ENCODE measurements around the gene GLI3.

GLI3 gene

GRCh38 chr7:42167631-42168236 lies 69.3 kb downstream of the GLI3 start:
- Histone ChIP-seq H4K20me1 (ENCODE audit: insufficient read depth, low read length) (no peaks in the 10 kb centered on the region), H3K9ac (ENCODE audit: low read length) (no peak overlapping the region), H3K9me3 (ENCODE audit: insufficient read depth, low read length) (no peaks in the 10 kb centered on the region), H3K4me3 (ENCODE audit: low read length) (no peak overlapping the region), H2AFZ (ENCODE audit: low read depth, low read length) (no peak overlapping the region), H3K36me3 (replicated peaks; ENCODE audit: low read depth, low read length) (no peaks in the 10 kb centered on the region), H3K27ac (ENCODE audit: low read length) (no peak overlapping the region), H3K27me3 (ENCODE audit: low read depth, low read length) (no peaks in the 10 kb centered on the region), H3K4me1 (ENCODE audit: low read length) (no peaks in the 10 kb centered on the region), H3K79me2 (ENCODE audit: low read length) (no peaks in the 10 kb centered on the region), H3K4me2 (ENCODE audit: low read length) (no peak overlapping the region)
- no peak for TF ChIP-seq EZH2phosphoT487 (IDR thresholded peaks at IDR 0.05; ENCODE audit: low read depth)
- TF ChIP-seq, protein P1, sequence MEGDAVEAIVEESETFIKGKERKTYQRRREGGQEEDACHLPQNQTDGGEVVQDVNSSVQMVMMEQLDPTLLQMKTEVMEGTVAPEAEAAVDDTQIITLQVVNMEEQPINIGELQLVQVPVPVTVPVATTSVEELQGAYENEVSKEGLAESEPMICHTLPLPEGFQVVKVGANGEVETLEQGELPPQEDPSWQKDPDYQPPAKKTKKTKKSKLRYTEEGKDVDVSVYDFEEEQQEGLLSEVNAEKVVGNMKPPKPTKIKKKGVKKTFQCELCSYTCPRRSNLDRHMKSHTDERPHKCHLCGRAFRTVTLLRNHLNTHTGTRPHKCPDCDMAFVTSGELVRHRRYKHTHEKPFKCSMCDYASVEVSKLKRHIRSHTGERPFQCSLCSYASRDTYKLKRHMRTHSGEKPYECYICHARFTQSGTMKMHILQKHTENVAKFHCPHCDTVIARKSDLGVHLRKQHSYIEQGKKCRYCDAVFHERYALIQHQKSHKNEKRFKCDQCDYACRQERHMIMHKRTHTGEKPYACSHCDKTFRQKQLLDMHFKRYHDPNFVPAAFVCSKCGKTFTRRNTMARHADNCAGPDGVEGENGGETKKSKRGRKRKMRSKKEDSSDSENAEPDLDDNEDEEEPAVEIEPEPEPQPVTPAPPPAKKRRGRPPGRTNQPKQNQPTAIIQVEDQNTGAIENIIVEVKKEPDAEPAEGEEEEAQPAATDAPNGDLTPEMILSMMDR (IDR thresholded peaks at IDR 0.05; ENCODE audit: low read depth, low read length), result no peak

- H3K27me3 ChIP-seq (ENCODE audit: low read depth, low read length), result no peaks in the 10 kb centered on the region
- H3K79me2 ChIP-seq (ENCODE audit: low read length), result no peaks in the 10 kb centered on the region
- H3K4me3 ChIP-seq (ENCODE audit: low read length), result no peak overlapping the region
- no peak overlapping the region for H3K9ac ChIP-seq (ENCODE audit: low read length)
- no peaks in the 10 kb centered on the region for H3K9me3 ChIP-seq (ENCODE audit: insufficient read depth, low read length)
- H3K27ac ChIP-seq (ENCODE audit: low read length), result no peak overlapping the region
- H3K4me1 ChIP-seq (ENCODE audit: low read length), result no peaks in the 10 kb centered on the region
- no peak overlapping the region for H2AFZ ChIP-seq (ENCODE audit: low read depth, low read length)
- TF ChIP-seq EZH2phosphoT487 (IDR thresholded peaks at IDR 0.05; ENCODE audit: low read depth), result no peak
- TF ChIP-seq, protein P1 (IDR thresholded peaks at IDR 0.05; ENCODE audit: low read depth, low read length), result no peak
- H3K36me3 ChIP-seq (replicated peaks; ENCODE audit: low read depth, low read length), result no peaks in the 10 kb centered on the region
- H3K4me2 ChIP-seq (ENCODE audit: low read length), result no peak overlapping the region
- H4K20me1 ChIP-seq (ENCODE audit: insufficient read depth, low read length), result no peaks in the 10 kb centered on the region
These were observed 69.8 kb downstream of the GLI3 start for GRCh38 chr7:42167206-42167605.

DNA sequence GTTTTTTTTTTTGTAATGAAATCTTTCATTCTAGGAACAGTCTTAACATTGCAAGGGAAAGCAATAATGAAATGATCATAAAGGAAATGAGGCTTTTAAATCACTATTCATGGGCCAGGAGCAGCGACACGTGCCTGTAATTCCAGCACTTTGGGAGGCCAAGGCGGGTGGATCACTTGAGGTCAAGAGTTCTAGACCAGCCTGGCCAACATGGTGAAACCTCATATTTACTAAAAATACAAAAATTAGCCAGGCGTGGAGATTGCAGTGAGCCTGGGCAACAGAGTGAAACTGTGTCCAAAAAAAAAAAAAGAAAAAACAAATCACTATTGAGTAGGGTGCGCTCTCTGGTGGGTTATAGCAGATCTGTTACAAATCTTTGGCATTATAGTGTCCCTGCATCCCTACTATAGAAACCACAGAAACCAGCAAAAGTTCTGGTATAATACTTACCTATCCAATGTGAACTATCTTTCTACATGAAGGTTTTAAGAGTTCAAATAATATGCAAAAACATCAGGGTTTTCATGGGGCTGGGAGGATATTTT lies 72.1 kb downstream of the GLI3 start:
- H3K27me3 ChIP-seq (ENCODE audit: low read depth, low read length), result no peaks in the 10 kb centered on the region
- no peak overlapping the region for H3K9ac ChIP-seq (ENCODE audit: low read length)
- TF ChIP-seq EZH2phosphoT487 (IDR thresholded peaks at IDR 0.05; ENCODE audit: low read depth), result no peak
- TF ChIP-seq, protein P1 (IDR thresholded peaks at IDR 0.05; ENCODE audit: low read depth, low read length), result no peak
- no peaks in the 10 kb centered on the region for H3K36me3 ChIP-seq (replicated peaks; ENCODE audit: low read depth, low read length)
- no peaks in the 10 kb centered on the region for H3K4me1 ChIP-seq (ENCODE audit: low read length)
- no peak overlapping the region for H3K4me3 ChIP-seq (ENCODE audit: low read length)
- no peaks in the 10 kb centered on the region for H4K20me1 ChIP-seq (ENCODE audit: insufficient read depth, low read length)
- H3K27ac ChIP-seq (ENCODE audit: low read length), result no peak overlapping the region
- H3K4me2 ChIP-seq (ENCODE audit: low read length), result no peak overlapping the region
- H3K9me3 ChIP-seq (ENCODE audit: insufficient read depth, low read length), result no peaks in the 10 kb centered on the region
- H3K79me2 ChIP-seq (ENCODE audit: low read length), result no peaks in the 10 kb centered on the region
- H2AFZ ChIP-seq (ENCODE audit: low read depth, low read length), result no peak overlapping the region

GRCh38 chr7:42162560-42163325 lies 74.3 kb downstream of the GLI3 start:
- H3K79me2 ChIP-seq (ENCODE audit: low read length), result no peaks in the 10 kb centered on the region
- no peaks in the 10 kb centered on the region for H3K36me3 ChIP-seq (replicated peaks; ENCODE audit: low read depth, low read length)
- no peaks in the 10 kb centered on the region for H4K20me1 ChIP-seq (ENCODE audit: insufficient read depth, low read length)
- no peaks in the 10 kb centered on the region for H3K4me1 ChIP-seq (ENCODE audit: low read length)
- no peak overlapping the region for H3K4me2 ChIP-seq (ENCODE audit: low read length)
- no peak overlapping the region for H3K4me3 ChIP-seq (ENCODE audit: low read length)
- H3K9ac ChIP-seq (ENCODE audit: low read length), result no peak overlapping the region
- no peaks in the 10 kb centered on the region for H3K27me3 ChIP-seq (ENCODE audit: low read depth, low read length)
- no peak overlapping the region for H3K27ac ChIP-seq (ENCODE audit: low read length)
- no peaks in the 10 kb centered on the region for H3K9me3 ChIP-seq (ENCODE audit: insufficient read depth, low read length)
- H2AFZ ChIP-seq (ENCODE audit: low read depth, low read length), result no peak overlapping the region
- TF ChIP-seq, protein P1 (IDR thresholded peaks at IDR 0.05; ENCODE audit: low read depth, low read length), result no peak
- no peak for TF ChIP-seq EZH2phosphoT487 (IDR thresholded peaks at IDR 0.05; ENCODE audit: low read depth)

Measured in OCI-LY3 (cell line).